SK-N-SH treated with all-trans-retinoic acid at 6 μM for 48 hours (cell line): Measurements from ENCODE around the gene TPPP.

Experiments used
- ATAC-seq: fragments of 200-7000 bp; cut with Tn5 transposase; 3 replicates; pipeline ENCODE4 v1.9.1; 2020; ENCODE audit warnings: mild to moderate bottlenecking, moderate library complexity
- BACH2 ChIP-seq: fragments of 250-450 bp; sonication (Bioruptor Pico); IDR thresholded peaks from 2 replicates; pipeline ENCODE4 v1.9.0; 2021; ENCODE audit warnings: mild to moderate bottlenecking, borderline replicate concordance
- CSDC2 ChIP-seq: fragments of 250-450 bp; sonication (Bioruptor Pico); IDR thresholded peaks from 2 replicates; pipeline ENCODE4 v1.5.0; 2020; ENCODE audit warnings: mild to moderate bottlenecking, moderate library complexity
- ESRRG ChIP-seq: fragments of 250-450 bp; sonication (Bioruptor Pico); IDR thresholded peaks from 2 replicates; pipeline ENCODE4 v1.6.1; 2021; ENCODE audit warnings: mild to moderate bottlenecking
- GLIS3 ChIP-seq: fragments of 250-450 bp; sonication (Bioruptor Pico); IDR thresholded peaks from 2 replicates; pipeline ENCODE4 v1.5.0; 2020; ENCODE audit warnings: mild to moderate bottlenecking, moderate library complexity
- ISL1 ChIP-seq: fragments of 250-450 bp; sonication (Bioruptor Pico); IDR thresholded peaks from 2 replicates; pipeline ENCODE4 v2.1.2; 2022; ENCODE audit warnings: mild to moderate bottlenecking, moderate library complexity
- OSR1 ChIP-seq: fragments of 250-450 bp; sonication (Bioruptor Pico); IDR thresholded peaks from 2 replicates; pipeline ENCODE4 v1.8.0; 2022; ENCODE audit warnings: moderate library complexity, mild to moderate bottlenecking, inconsistent platforms
- PPARA ChIP-seq: fragments of 250-450 bp; sonication (Bioruptor Pico); IDR thresholded peaks from 2 replicates; pipeline ENCODE4 v1.5.0; 2020; ENCODE audit warnings: mild to moderate bottlenecking, borderline replicate concordance
- RARB ChIP-seq: fragments of 250-450 bp; sonication (Bioruptor Pico); IDR thresholded peaks from 2 replicates; pipeline ENCODE4 v1.8.0; 2021; ENCODE audit warnings: mild to moderate bottlenecking, moderate library complexity
- SNAI2 ChIP-seq: fragments of 250-450 bp; sonication (Bioruptor Pico); IDR thresholded peaks from 2 replicates; pipeline ENCODE4 v1.5.0; 2020; ENCODE audit warnings: mild to moderate bottlenecking, moderate library complexity
- TCF4 ChIP-seq: fragments of 250-450 bp; sonication (Bioruptor Pico); IDR thresholded peaks from 2 replicates; pipeline ENCODE4 v1.8.0; 2021; ENCODE audit warnings: mild to moderate bottlenecking, moderate library complexity, borderline replicate concordance
- TOX ChIP-seq: fragments of 250-450 bp; sonication (Bioruptor Pico); IDR thresholded peaks from 2 replicates; pipeline ENCODE4 v1.8.0; 2021; ENCODE audit warnings: mild to moderate bottlenecking, moderate library complexity, borderline replicate concordance
- ZC3H10 ChIP-seq: fragments of 250-450 bp; sonication (Bioruptor Pico); IDR thresholded peaks from 2 replicates; pipeline ENCODE4 v1.5.1; 2021; ENCODE audit warnings: mild to moderate bottlenecking, moderate library complexity
- ZFP3 ChIP-seq: fragments of 250-450 bp; sonication (Bioruptor Pico); IDR thresholded peaks from 2 replicates; pipeline ENCODE4 v1.5.0; 2020; ENCODE audit warnings: mild to moderate bottlenecking, moderate library complexity
- ZFP30 ChIP-seq: fragments of 450-650 bp; formaldehyde crosslinking; IDR thresholded peaks from 2 replicates; pipeline ENCODE4 v1.5.0; 2022; ENCODE audit warnings: mild to moderate bottlenecking, moderate library complexity
- ZNF565 ChIP-seq: fragments of 450-650 bp; formaldehyde crosslinking; conservative IDR thresholded peaks from 2 replicates; pipeline ENCODE4 v1.5.0; 2020; ENCODE audit warnings: low read depth, mild to moderate bottlenecking, moderate library complexity
- ZNF70 ChIP-seq: fragments of 450-650 bp; formaldehyde crosslinking; IDR thresholded peaks from 2 replicates; pipeline ENCODE4 v1.5.0; 2020; ENCODE audit warnings: mild to moderate bottlenecking, moderate library complexity
- ZNF8 ChIP-seq: fragments of 450-650 bp; formaldehyde crosslinking; IDR thresholded peaks from 2 replicates; pipeline ENCODE4 v1.5.0; 2020; ENCODE audit warnings: mild to moderate bottlenecking, moderate library complexity
- TF ChIP-seq, protein P1 (sequence below): fragments of 250-450 bp; sonication (Bioruptor Pico); IDR thresholded peaks from 2 replicates; pipeline ENCODE4 v1.5.1; 2020; ENCODE audit warnings: low read depth, mild to moderate bottlenecking, moderate library complexity
- TF ChIP-seq, protein P2 (sequence below): fragments of 250-450 bp; sonication (Bioruptor Pico); IDR thresholded peaks from 2 replicates; pipeline ENCODE4 v1.5.1; 2021; ENCODE audit warnings: mild to moderate bottlenecking, moderate library complexity
- TF ChIP-seq, protein P3 (sequence below): fragments of 250-450 bp; sonication (Bioruptor Pico); IDR thresholded peaks from 2 replicates; pipeline ENCODE4 v1.8.0; 2021; ENCODE audit warnings: low read depth, mild to moderate bottlenecking, moderate library complexity, borderline replicate concordance
- TF ChIP-seq, protein P4 (sequence below): fragments of 250-450 bp; sonication (Bioruptor Pico); IDR thresholded peaks from 2 replicates; pipeline ENCODE4 v1.8.0; 2020; ENCODE audit warnings: mild to moderate bottlenecking, moderate library complexity, borderline replicate concordance
- TF ChIP-seq, protein P5 (sequence below): fragments of 250-450 bp; sonication (Bioruptor Pico); IDR thresholded peaks from 2 replicates; pipeline ENCODE4 v1.5.0; 2020; ENCODE audit warnings: mild to moderate bottlenecking, moderate library complexity

TPPP gene

DNA sequence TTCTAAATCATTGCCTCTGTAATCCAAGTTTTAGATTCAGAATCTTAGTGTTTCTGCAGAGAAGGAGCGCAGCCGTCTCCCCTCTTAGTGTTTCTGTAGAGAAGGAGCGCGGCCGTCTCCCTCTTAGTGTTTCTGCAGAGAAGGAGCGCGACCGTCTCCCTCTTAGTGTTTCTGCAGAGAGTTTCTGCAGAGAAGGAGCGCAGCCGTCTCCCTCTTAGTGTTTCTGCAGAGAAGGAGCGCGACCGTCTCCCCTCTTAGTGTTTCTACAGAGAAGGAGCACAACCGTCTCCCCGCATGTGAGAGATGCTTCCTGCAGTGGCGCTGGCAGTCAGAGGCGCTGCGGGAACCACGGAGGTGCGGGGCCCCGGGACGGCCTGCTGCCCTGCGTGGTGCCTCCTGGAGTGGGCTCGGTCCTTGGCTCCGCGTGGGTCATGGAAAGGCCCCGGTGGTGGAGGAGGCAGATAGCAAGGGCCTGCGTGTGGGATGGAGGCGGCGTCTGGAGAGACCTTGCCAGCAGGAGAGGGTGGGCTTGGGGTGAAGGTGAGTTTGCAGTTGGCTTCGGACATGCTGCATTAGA lies 70.1 kb downstream of the TPPP start (continued):
- TF ChIP-seq, protein P1, sequence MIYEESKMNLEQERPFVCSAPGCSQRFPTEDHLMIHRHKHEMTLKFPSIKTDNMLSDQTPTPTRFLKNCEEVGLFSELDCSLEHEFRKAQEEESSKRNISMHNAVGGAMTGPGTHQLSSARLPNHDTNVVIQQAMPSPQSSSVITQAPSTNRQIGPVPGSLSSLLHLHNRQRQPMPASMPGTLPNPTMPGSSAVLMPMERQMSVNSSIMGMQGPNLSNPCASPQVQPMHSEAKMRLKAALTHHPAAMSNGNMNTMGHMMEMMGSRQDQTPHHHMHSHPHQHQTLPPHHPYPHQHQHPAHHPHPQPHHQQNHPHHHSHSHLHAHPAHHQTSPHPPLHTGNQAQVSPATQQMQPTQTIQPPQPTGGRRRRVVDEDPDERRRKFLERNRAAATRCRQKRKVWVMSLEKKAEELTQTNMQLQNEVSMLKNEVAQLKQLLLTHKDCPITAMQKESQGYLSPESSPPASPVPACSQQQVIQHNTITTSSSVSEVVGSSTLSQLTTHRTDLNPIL (CRISPR knock-in tag) = no peak
- no peak for TF ChIP-seq OSR1
- no peak for TF ChIP-seq ISL1 (CRISPR knock-in tag)
- no peak for TF ChIP-seq BACH2 (CRISPR knock-in tag)

DNA sequence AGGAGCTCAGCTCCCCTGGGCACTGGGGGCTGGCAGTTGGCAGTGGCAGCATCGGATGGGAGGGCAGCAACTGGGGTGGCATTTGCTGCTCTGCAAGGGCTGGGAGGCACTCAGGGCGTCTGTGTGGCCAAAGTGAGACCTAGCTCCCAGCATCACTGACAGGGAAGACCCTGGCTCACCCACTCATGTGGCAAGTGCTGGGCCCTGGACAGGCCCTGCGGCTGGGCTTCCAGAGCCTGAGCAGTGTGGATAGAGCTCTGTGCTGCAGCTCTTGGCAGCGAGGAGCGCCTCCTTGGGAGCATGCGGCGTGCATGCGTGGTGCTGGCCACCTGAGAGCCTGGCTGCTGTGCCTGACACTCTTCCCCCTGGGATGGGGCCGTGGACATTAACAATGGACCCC lies 70.8 kb downstream of the TPPP start:
- ATAC-seq = no peak
- TF ChIP-seq SNAI2 (CRISPR knock-in tag) (no peak), ZC3H10 (no peak), CSDC2 (no peak), TOX (no peak), ZNF70 (CRISPR knock-in tag) (no peak), GLIS3 (CRISPR knock-in tag) (no peak), ESRRG (CRISPR knock-in tag) (no peak), ZFP3 (CRISPR knock-in tag) (no peak), ZNF8 (CRISPR knock-in tag) (no peak), ZNF565 (no peak), RARB (CRISPR knock-in tag) (no peak), PPARA (CRISPR knock-in tag) (no peak), ZFP30 (CRISPR knock-in tag) (no peak), BACH2 (CRISPR knock-in tag) (no peak), TCF4 (CRISPR knock-in tag) (no peak)
- TF ChIP-seq, protein P2, sequence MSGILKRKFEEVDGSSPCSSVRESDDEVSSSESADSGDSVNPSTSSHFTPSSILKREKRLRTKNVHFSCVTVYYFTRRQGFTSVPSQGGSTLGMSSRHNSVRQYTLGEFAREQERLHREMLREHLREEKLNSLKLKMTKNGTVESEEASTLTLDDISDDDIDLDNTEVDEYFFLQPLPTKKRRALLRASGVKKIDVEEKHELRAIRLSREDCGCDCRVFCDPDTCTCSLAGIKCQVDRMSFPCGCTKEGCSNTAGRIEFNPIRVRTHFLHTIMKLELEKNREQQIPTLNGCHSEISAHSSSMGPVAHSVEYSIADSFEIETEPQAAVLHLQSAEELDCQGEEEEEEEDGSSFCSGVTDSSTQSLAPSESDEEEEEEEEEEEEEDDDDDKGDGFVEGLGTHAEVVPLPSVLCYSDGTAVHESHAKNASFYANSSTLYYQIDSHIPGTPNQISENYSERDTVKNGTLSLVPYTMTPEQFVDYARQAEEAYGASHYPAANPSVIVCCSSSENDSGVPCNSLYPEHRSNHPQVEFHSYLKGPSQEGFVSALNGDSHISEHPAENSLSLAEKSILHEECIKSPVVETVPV (CRISPR knock-in tag) = no peak
- TF ChIP-seq, protein P1 (CRISPR knock-in tag) = no peak
- TF ChIP-seq, protein P3, sequence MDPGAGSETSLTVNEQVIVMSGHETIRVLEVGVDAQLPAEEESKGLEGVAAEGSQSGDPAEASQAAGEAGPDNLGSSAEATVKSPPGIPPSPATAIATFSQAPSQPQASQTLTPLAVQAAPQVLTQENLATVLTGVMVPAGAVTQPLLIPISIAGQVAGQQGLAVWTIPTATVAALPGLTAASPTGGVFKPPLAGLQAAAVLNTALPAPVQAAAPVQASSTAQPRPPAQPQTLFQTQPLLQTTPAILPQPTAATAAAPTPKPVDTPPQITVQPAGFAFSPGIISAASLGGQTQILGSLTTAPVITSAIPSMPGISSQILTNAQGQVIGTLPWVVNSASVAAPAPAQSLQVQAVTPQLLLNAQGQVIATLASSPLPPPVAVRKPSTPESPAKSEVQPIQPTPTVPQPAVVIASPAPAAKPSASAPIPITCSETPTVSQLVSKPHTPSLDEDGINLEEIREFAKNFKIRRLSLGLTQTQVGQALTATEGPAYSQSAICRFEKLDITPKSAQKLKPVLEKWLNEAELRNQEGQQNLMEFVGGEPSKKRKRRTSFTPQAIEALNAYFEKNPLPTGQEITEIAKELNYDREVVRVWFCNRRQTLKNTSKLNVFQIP (CRISPR knock-in tag) = no peak
- TF ChIP-seq, protein P4, sequence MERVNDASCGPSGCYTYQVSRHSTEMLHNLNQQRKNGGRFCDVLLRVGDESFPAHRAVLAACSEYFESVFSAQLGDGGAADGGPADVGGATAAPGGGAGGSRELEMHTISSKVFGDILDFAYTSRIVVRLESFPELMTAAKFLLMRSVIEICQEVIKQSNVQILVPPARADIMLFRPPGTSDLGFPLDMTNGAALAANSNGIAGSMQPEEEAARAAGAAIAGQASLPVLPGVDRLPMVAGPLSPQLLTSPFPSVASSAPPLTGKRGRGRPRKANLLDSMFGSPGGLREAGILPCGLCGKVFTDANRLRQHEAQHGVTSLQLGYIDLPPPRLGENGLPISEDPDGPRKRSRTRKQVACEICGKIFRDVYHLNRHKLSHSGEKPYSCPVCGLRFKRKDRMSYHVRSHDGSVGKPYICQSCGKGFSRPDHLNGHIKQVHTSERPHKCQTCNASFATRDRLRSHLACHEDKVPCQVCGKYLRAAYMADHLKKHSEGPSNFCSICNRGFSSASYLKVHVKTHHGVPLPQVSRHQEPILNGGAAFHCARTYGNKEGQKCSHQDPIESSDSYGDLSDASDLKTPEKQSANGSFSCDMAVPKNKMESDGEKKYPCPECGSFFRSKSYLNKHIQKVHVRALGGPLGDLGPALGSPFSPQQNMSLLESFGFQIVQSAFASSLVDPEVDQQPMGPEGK (CRISPR knock-in tag) = no peak
- TF ChIP-seq, protein P5, sequence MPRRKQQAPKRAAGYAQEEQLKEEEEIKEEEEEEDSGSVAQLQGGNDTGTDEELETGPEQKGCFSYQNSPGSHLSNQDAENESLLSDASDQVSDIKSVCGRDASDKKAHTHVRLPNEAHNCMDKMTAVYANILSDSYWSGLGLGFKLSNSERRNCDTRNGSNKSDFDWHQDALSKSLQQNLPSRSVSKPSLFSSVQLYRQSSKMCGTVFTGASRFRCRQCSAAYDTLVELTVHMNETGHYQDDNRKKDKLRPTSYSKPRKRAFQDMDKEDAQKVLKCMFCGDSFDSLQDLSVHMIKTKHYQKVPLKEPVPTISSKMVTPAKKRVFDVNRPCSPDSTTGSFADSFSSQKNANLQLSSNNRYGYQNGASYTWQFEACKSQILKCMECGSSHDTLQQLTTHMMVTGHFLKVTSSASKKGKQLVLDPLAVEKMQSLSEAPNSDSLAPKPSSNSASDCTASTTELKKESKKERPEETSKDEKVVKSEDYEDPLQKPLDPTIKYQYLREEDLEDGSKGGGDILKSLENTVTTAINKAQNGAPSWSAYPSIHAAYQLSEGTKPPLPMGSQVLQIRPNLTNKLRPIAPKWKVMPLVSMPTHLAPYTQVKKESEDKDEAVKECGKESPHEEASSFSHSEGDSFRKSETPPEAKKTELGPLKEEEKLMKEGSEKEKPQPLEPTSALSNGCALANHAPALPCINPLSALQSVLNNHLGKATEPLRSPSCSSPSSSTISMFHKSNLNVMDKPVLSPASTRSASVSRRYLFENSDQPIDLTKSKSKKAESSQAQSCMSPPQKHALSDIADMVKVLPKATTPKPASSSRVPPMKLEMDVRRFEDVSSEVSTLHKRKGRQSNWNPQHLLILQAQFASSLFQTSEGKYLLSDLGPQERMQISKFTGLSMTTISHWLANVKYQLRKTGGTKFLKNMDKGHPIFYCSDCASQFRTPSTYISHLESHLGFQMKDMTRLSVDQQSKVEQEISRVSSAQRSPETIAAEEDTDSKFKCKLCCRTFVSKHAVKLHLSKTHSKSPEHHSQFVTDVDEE (CRISPR knock-in tag) = no peak
